Measurements from ENCODE around the gene SYP.

- TF ChIP-seq POLR2A (IDR thresholded peaks at IDR 0.05; ENCODE audit: low read depth, low read length), result no peak
- no peak for TF ChIP-seq POLR2AphosphoS5 (IDR thresholded peaks at IDR 0.05; ENCODE audit: low read depth, low read length)
- TF ChIP-seq TAF1 (IDR thresholded peaks at IDR 0.05; ENCODE audit: borderline replicate concordance, low read depth, low read length), result no peak
Observed at GRCh38 chrX:49233887-49234555, 34.0 kb upstream of the SYP start.
